Effector CD4-positive, alpha-beta T cell (primary cell): ENCODE measurements around the gene ZC3HAV1.

Experiments used
- DNase-seq: peaks from one replicate; pipeline ENCODE4 v3.0.0-alpha.2; 2020

ZC3HAV1 gene

GRCh38 chr7:139004321-139005090 lies 105.0 kb downstream of the ZC3HAV1 start:
- no peak for DNase-seq

GRCh38 chr7:138999414-138999813 lies 110.1 kb downstream of the ZC3HAV1 start:
- no peak for DNase-seq
